AG09309 (cell line): ENCODE results near the gene PKD2.

ENCODE experiments used
- DNase-seq: peaks from one replicate; pipeline ENCODE4 v3.0.0-alpha.2; 2010; ENCODE audit warnings: low read depth
- H3K4me3 ChIP-seq: 2 replicates; pipeline ENCODE4 v1.5.1; 2011; ENCODE audit warnings: mild to moderate bottlenecking, low read depth, low read length, moderate library complexity; ENCODE audit not compliant: control insufficient read depth
- TF ChIP-seq, protein P1 (sequence below): IDR thresholded peaks from 2 replicates; pipeline ENCODE4 v1.5.1; 2011; ENCODE audit warnings: mild to moderate bottlenecking, low read depth, low read length, inconsistent platforms; ENCODE audit not compliant: insufficient read depth, control insufficient read depth; ENCODE audit errors: missing control alignments

Gene PKD2

GRCh38 chr4:88033309-88033708 is 25.9 kb downstream of the PKD2 start:
- no peak overlapping the region for H3K4me3 ChIP-seq
- TF ChIP-seq, protein P1, sequence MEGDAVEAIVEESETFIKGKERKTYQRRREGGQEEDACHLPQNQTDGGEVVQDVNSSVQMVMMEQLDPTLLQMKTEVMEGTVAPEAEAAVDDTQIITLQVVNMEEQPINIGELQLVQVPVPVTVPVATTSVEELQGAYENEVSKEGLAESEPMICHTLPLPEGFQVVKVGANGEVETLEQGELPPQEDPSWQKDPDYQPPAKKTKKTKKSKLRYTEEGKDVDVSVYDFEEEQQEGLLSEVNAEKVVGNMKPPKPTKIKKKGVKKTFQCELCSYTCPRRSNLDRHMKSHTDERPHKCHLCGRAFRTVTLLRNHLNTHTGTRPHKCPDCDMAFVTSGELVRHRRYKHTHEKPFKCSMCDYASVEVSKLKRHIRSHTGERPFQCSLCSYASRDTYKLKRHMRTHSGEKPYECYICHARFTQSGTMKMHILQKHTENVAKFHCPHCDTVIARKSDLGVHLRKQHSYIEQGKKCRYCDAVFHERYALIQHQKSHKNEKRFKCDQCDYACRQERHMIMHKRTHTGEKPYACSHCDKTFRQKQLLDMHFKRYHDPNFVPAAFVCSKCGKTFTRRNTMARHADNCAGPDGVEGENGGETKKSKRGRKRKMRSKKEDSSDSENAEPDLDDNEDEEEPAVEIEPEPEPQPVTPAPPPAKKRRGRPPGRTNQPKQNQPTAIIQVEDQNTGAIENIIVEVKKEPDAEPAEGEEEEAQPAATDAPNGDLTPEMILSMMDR, result peak; percentile 69
- DNase-seq, result no peak

GRCh38 chr4:88035292-88035691 is 27.9 kb downstream of the PKD2 start:
- TF ChIP-seq, protein P1, result no peak
- no peak for DNase-seq
- no peak overlapping the region for H3K4me3 ChIP-seq

DNA sequence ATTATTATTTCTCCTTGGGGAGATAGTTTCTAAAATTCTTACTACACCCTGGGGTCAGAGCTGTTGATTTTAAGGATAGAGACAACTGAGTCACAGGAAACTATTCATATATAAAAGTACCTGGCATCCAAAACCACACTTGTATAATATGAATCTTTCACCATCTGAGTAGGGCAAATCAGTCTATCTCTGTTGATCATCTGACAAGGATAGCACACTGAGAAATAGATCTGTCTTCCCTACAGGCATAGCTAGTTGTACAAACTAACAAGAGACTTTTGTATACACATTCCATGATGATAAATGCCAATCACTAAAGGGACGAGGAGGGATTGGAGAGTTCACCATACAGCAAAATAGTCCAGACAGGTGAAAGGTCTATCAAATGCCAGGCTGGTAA is 30.0 kb downstream of the PKD2 start:
- no peak overlapping the region for H3K4me3 ChIP-seq
- TF ChIP-seq, protein P1, result no peak

DNA sequence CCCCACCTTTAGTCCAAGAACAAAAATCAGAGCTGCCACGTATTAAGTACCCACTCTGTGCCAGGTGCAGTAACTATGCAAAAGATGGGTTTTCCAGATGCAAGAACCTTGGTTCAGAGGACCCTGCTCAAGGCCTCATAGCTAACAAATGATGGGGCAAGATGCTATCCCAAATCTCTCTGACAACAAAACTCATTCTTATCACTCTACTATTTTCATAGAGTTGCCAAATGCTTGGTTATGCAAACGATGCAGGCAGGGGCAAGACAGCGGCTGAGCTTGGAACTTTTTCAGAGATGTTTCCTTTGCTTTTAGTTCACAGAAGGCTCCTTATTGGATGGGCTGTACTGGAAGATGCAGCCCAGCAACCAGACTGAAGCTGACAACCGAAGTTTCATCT is 30.5 kb downstream of the PKD2 start:
- TF ChIP-seq, protein P1, result no peak
- no peak overlapping the region for H3K4me3 ChIP-seq
- DNase-seq, result no peak

More for the DNA sequence above, 30.0 kb downstream of the PKD2 start:
- DNase-seq, result no peak

DNA sequence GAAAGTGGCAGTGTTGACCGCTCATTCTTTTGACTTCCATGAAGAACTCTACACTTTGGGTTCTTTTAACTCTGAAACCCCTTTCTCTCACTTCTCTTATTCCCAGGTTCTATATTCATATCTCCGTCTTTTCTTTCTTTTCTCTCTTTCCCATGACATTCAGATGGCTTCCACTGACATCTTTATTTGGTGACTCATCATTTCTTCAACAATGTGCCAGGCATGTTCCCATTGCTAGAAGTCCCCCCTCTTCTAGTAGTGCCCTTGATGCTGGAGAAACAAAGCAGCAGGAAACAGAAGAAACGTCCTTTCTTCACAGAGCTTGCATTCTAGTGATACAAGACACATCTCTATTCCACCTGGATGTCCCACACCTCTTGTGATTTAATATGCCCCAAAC is 33.3 kb downstream of the PKD2 start:
- TF ChIP-seq, protein P1, result no peak
- no peak for DNase-seq
- no peak overlapping the region for H3K4me3 ChIP-seq

GRCh38 chr4:88041626-88042025 is 34.2 kb downstream of the PKD2 start:
- DNase-seq, result no peak
- H3K4me3 ChIP-seq, result no peak overlapping the region
- TF ChIP-seq, protein P1, result no peak

DNA sequence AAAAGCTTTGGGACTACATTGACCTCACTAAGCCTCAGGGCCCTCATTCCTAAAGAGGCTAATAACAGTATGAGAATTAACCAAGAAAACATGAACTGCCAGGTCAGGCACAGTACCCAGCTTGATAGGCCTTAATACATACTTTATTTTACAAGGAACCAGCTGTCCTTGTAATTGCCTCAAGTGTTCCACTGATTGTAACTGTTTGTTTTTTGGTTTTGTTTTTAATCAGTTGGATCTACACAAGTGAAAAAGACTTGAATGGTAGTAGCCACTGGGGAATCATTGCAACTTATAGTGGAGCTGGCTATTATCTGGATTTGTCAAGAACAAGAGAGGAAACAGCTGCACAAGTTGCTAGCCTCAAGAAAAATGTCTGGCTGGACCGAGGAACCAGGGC is 35.6 kb downstream of the PKD2 start:
- no peak for DNase-seq
- TF ChIP-seq, protein P1, result no peak
- H3K4me3 ChIP-seq, result no peak overlapping the region
